Embryonic facial prominence (tissue), 1 donor: ENCODE measurements around the gene FGA.
"Not testable (repeated sequence)": the region's sequence is repeated elsewhere in the genome, so short reads cannot be mapped to it uniquely, and the experiment has no call there.

Experiments
- DNase-seq: peaks from one replicate; pipeline ENCODE4 v3.0.0-alpha.2; 2016; ENCODE audit errors: extremely low spot score

The FGA gene

GRCh38 chr4:154606728-154607723 lies 16.5 kb upstream of the FGA start:
- no peak for DNase-seq

- no peak for DNase-seq
Measured at GRCh38 chr4:154604696-154605200, 14.2 kb upstream of the FGA start.

- no peak for DNase-seq
Measured at GRCh38 chr4:154603033-154603943, 12.7 kb upstream of the FGA start.

- no peak for DNase-seq
Measured at GRCh38 chr4:154602404-154603020, 12.0 kb upstream of the FGA start.

- no peak for DNase-seq
Measured at GRCh38 chr4:154597798-154598774, 7.5 kb upstream of the FGA start.

- not testable (repeated sequence) for DNase-seq
Measured at GRCh38 chr4:154597281-154597680, 6.7 kb upstream of the FGA start.

- DNase-seq = no peak
Measured at GRCh38 chr4:154595807-154596206, 5.3 kb upstream of the FGA start.

- not testable (repeated sequence) for DNase-seq
Measured at GRCh38 chr4:154594343-154594742, 3.8 kb upstream of the FGA start.

- DNase-seq = no peak
Measured at GRCh38 chr4:154593868-154594267, 3.3 kb upstream of the FGA start.

- DNase-seq = no peak
Measured at GRCh38 chr4:154591890-154592289, 1.3 kb upstream of the FGA start.

- DNase-seq = no peak
Measured at GRCh38 chr4:154589296-154590197, 995 bp downstream of the FGA start.

GRCh38 chr4:154588198-154588597 lies 2.3 kb downstream of the FGA start:
- no peak for DNase-seq

- no peak for DNase-seq
Measured at GRCh38 chr4:154586296-154587033, 4.1 kb downstream of the FGA start.

- DNase-seq = no peak
Measured at GRCh38 chr4:154585369-154586018, 5.0 kb downstream of the FGA start.

GRCh38 chr4:154584259-154584658 lies 6.3 kb downstream of the FGA start:
- DNase-seq = no peak

- no peak for DNase-seq
Measured at GRCh38 chr4:154583677-154584076, 6.9 kb downstream of the FGA start.

GRCh38 chr4:154583230-154583629 lies 7.3 kb downstream of the FGA start:
- DNase-seq = no peak

GRCh38 chr4:154582723-154583122 lies 7.8 kb downstream of the FGA start:
- DNase-seq = no peak
